Skeletal muscle tissue (tissue), 4 donors: ENCODE data around the gene SEPTIN2. TPM values are rescaled to one million over a fixed set of nuclear protein-coding genes. Genes with fewer than 3 reads are reported as not detected.
"Not testable (repeated sequence)": the region's sequence is repeated elsewhere in the genome, so short reads cannot be mapped to it uniquely, and the experiment has no call there.

Experiments
- H3K27ac ChIP-seq: one replicate; pipeline ENCODE4 v1.7.0; 2013; ENCODE audit warnings: mild to moderate bottlenecking, low read depth, low read length, inconsistent platforms
- H3K27me3 ChIP-seq, 3 donors: one replicate each; pipeline ENCODE4 v1.7.0; 2013; ENCODE audit warnings: low read length in 3 of 3; ENCODE audit not compliant: control insufficient read depth in 3 of 3, insufficient read depth in 3 of 3
- H3K36me3 ChIP-seq, 3 donors: one replicate each; pipeline ENCODE4 v1.7.0; 2013; ENCODE audit warnings: low read length in 3 of 3; ENCODE audit not compliant: control insufficient read depth in 3 of 3, insufficient read depth in 3 of 3
- H3K4me1 ChIP-seq, 3 donors: one replicate each; pipeline ENCODE4 v1.7.0; 2013; ENCODE audit warnings: low read length in 3 of 3, mild to moderate bottlenecking in 3 of 3; ENCODE audit not compliant: control insufficient read depth in 3 of 3, insufficient read depth in 3 of 3
- H3K4me3 ChIP-seq, 3 donors: one replicate each; pipeline ENCODE4 v1.7.0; 2013; ENCODE audit warnings: low read length in 3 of 3
- H3K9ac ChIP-seq, 3 donors: one replicate each; pipeline ENCODE4 v1.7.0; 2013; ENCODE audit warnings: low read length in 3 of 3, mild to moderate bottlenecking in 3 of 3, moderate library complexity in 2 of 3, low read depth in 1 of 3
- H3K9me3 ChIP-seq, 3 donors: one replicate each; pipeline ENCODE4 v1.7.0; 2013; ENCODE audit warnings: low read length in 3 of 3; ENCODE audit not compliant: control insufficient read depth in 3 of 3
- total RNA-seq: library from RNA; depleted of rRNA; stranded (reverse); fragments of >200 nt; gene quantifications from one replicate; pipeline ENCODE4 v1.2.3, GENCODE V29; 2014
- donor health status: Osteomylitis.

SEPTIN2 gene
- total RNA-seq, 1 donor from 2014 or later, result 291 TPM

DNA sequence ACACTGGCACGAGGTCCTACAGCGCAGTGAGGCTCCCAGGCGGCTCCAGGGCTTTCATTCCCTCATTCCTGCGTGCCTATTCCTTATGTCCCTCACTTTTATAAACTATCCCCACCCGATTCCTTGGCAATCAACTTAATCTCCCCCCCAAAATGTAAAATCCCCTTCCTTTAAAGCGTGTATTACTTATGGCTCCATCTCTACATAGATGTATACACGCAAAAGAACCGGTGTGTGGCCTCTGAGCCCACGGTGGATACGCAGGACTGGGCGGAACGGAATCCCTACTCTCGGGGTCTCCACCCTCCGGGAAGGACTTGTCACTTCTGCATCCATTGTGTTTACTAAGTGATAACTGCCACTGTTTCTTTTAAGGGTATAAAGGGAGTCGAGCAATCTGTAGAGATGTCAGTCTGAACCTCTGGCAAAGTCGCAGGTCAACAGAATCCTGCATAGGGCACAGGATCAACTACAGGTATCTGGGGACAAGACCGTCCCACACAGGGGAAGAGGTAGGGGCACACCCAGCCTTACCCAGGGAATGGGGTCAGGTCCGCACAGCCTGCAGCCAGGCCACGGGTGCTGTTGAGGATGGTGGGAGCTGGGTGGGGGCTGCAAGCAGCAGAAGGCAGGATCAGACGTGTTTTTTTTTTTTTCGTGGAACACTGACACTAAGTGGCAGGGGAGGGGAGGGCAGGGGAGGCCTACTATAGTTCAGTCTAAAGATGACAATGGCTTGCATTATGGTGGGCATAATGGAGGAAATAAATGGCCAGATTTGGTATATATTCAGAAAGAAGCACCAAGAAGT is 42.3 kb upstream of the SEPTIN2 start:
- peak overlapping the region; percentile 69 to 78 (median 69) for H3K9ac ChIP-seq
- peaks cover 35 to 51% (median 38%) of the 10 kb centered on the region in 3 donors for H3K4me1 ChIP-seq
- peaks cover 0 to 2% (median 0%) of the 10 kb centered on the region in 3 donors for H3K36me3 ChIP-seq
- peak overlapping the region; percentile 68 to 83 (median 73) for H3K4me3 ChIP-seq
- H3K27ac ChIP-seq, result peak overlapping the region; percentile 55
- no peaks in the 10 kb centered on the region for H3K27me3 ChIP-seq
- no peaks in the 10 kb centered on the region for H3K9me3 ChIP-seq

DNA sequence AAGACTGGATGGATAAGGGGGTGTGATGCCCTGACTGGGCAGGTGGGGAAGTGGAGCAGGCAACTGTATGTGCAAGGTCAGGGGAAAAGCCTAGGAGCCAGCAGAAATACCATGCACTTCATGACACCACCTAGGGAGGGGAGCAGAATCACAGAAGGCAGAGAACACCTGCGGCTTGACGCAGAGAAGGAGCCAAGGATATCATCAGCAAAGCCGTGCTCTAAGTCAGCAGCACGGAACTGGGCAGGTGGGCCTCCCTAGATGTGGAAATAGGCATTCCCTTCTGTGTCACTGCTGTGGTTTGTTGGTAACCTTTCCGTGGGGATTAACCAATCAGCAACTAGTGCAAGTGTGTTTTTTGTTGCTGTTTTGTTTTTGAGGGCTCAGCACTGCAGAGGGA is 41.6 kb upstream of the SEPTIN2 start:
- Histone ChIP-seq H3K36me3 (no peaks in the 10 kb centered on the region), H3K9me3 (no peaks in the 10 kb centered on the region), H3K27ac (no peak overlapping the region), H3K4me1 (peaks cover 33 to 45% (median 33%) of the 10 kb centered on the region in 3 donors), H3K27me3 (no peaks in the 10 kb centered on the region), H3K4me3 (no peak overlapping the region), H3K9ac (no peak overlapping the region)

DNA sequence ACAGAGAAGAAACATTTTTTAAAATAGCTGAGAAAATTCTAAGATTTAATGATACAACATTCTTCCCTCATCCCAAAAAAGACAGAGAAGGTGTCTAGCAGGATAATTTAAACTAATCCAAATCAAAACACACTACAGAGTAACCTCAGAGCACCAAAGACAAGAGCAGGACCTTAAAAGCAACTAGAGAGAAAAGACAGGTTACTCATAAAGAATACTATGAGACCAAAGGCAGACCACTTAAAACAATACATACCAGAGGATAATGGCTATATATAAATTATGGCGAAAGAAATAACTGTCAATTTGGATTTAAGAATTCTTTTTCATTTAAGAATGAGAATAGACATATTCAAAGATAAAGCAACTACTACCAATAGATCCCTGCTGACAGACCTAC is 40.2 kb upstream of the SEPTIN2 start:
- Histone ChIP-seq H3K9me3 (no peaks in the 10 kb centered on the region), H3K9ac (no peak overlapping the region), H3K4me3 (no peak overlapping the region), H3K4me1 (peaks cover 22 to 38% (median 25%) of the 10 kb centered on the region in 3 donors), H3K27me3 (no peaks in the 10 kb centered on the region), H3K27ac (no peak overlapping the region), H3K36me3 (no peaks in the 10 kb centered on the region)

DNA sequence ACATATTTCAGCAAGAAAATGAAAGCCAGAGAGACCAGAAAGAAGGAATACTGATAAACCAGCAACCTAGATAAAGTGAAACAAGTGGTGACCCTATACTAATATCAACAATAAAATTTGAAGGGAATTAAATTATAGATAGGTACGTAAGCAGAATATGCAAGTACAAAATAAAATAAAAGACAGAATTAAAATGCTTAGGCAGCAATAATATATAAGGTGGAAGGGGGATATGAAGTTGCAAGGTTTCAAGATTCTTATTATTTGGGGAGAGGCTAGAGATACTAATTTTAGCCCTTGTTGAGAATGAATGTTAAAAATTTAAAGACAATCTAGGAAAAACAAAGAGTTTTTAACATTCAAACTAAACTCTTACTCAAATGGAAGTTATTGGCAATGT is 39.8 kb upstream of the SEPTIN2 start:
- no peaks in the 10 kb centered on the region for H3K27me3 ChIP-seq
- no peaks in the 10 kb centered on the region for H3K9me3 ChIP-seq
- H3K4me3 ChIP-seq, result no peak overlapping the region
- H3K36me3 ChIP-seq, result no peaks in the 10 kb centered on the region
- H3K4me1 ChIP-seq, result peaks cover 18 to 34% (median 21%) of the 10 kb centered on the region in 3 donors
- H3K27ac ChIP-seq, result no peak overlapping the region
- H3K9ac ChIP-seq, result no peak overlapping the region

DNA sequence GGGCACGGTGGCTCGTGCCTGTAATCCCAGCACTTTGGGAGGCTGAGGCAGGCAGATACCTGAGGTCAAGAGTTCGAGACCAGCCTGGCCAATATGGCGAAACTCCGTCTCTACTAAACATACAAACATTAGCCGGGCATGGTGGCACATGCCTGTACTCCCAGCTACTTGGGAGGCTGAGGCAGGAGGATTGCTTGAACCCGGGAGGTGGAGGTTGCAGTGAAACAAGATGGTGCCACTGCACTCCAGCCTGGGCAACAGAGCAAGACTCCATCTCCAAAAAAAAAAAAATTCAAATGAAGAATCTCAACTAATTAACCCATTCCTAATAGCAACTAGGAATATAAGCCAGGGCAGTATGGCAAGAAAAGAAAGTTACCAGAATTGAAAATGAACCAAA is 37.4 kb upstream of the SEPTIN2 start:
- H3K4me1 ChIP-seq, result peaks cover 7 to 21% (median 8%) of the 10 kb centered on the region in 3 donors
- not testable (repeated sequence) for H3K27ac ChIP-seq, H3K9me3 ChIP-seq, H3K36me3 ChIP-seq, H3K4me3 ChIP-seq, H3K9ac ChIP-seq, H3K27me3 ChIP-seq

DNA sequence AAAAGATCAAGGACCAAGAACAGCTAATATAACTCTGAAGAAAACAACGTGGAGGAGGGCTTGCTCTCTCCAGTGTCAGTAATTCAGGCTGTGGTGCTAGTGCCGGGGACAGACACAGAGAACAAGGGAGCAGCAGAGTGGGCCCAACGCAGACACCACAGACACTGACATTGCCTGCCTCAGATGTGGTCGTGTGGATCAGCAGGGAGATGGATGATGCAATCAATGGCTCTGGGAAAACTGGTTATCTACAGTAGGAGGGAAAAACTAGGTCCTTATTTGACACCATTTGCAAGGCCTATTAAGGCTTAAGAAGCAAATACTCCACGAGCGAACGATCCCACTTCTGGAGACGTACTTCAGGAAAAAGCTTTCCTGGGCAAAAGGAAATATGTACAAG is 36.3 kb upstream of the SEPTIN2 start:
- Histone ChIP-seq H3K4me1 (peaks cover 2 to 10% (median 5%) of the 10 kb centered on the region in 3 donors), H3K36me3 (no peaks in the 10 kb centered on the region), H3K27me3 (no peaks in the 10 kb centered on the region), H3K9me3 (no peaks in the 10 kb centered on the region), H3K9ac (no peak overlapping the region), H3K4me3 (no peak overlapping the region), H3K27ac (no peak overlapping the region)

DNA sequence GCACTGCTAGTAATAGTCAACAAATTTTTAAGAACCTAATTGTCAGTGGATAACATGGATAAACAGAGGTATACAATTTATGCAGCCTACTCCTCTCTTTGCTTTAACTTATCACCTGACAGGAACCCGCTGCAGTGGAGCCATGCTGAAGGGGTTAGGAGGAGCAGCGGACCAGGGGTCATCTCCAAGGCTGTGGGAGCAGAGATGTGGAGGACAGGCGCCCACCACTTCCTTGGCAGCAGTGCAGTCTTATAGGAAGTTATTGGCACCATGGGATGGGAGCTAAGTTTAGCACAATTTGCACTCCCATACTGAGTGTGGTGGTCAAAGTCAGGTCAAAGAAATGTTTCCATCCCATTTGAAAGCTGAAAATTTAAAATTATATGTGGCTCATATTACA is 35.9 kb upstream of the SEPTIN2 start:
- no peak overlapping the region for H3K4me3 ChIP-seq
- H3K27me3 ChIP-seq, result no peaks in the 10 kb centered on the region
- no peaks in the 10 kb centered on the region for H3K9me3 ChIP-seq
- no peaks in the 10 kb centered on the region for H3K36me3 ChIP-seq
- H3K4me1 ChIP-seq, result peaks cover 2 to 7% (median 5%) of the 10 kb centered on the region in 3 donors
- H3K9ac ChIP-seq, result no peak overlapping the region
- H3K27ac ChIP-seq, result no peak overlapping the region

DNA sequence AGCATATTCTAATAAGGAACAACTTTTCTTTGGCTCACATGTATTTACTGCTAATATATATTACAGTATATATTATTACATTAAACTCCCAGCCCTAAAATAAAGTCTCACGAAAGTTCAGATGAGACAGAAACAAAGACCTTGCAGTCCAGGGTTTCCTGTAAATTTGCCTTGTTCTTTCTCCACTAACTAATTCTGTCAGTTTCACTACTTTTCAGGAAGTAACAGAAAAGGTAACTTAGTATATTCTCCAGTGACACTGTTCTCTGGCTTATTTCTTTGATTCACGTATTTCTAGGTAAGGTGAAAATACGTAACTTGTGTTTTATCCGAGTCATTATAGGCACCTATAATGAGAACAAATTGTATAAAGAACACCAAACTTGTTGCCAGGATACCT is 35.4 kb upstream of the SEPTIN2 start:
- Histone ChIP-seq H3K27ac (no peak overlapping the region), H3K4me3 (no peak overlapping the region), H3K36me3 (no peaks in the 10 kb centered on the region), H3K4me1 (peaks cover 2 to 7% (median 5%) of the 10 kb centered on the region in 3 donors), H3K9me3 (no peaks in the 10 kb centered on the region), H3K9ac (peak overlapping the region in 1 of 3 donors; percentile 14), H3K27me3 (no peaks in the 10 kb centered on the region)

DNA sequence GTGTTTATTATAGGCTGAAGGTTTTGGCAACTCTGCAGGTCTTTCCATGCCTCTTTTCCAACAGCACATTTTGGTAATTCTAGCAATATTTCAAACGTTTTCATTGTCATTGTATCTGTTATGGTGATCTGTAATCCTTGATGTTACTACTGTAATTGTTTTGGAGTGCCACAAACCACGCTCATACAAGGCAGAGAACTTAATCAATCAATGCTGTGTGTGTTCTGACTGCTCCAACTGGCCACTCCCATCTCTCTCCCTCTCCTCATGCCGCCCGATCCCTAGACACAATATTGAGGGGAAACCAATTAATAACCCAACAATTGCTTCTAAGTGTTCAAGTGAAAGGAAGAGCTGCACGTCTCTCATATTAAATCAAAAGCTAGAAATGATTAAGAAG is 33.2 kb upstream of the SEPTIN2 start:
- Histone ChIP-seq H3K4me3 (no peak overlapping the region), H3K36me3 (no peaks in the 10 kb centered on the region), H3K27ac (no peak overlapping the region), H3K9ac (no peak overlapping the region), H3K4me1 (peaks cover 2 to 7% (median 5%) of the 10 kb centered on the region in 3 donors), H3K9me3 (no peaks in the 10 kb centered on the region), H3K27me3 (no peaks in the 10 kb centered on the region)

DNA sequence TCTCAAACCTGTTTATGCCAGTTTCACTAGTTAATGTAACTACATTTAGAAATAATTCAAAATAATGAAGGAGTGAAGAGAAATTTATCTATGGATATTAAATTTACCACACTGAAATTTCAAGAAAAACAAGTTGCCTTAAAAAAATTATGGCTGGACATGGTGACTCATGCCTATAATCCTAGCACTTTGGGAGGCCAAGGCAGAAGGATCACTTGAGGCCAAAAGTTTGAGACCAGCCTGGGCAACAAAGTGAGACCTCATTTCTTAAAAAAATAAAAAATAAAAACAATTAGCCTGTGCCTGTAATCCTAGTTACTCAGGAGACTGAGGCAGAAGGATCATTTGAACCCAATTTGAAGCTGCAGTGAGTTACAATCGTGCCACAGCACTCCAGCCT is 30.1 kb upstream of the SEPTIN2 start:
- Histone ChIP-seq H3K4me3 (no peak overlapping the region), H3K27ac (no peak overlapping the region), H3K9me3 (no peaks in the 10 kb centered on the region), H3K4me1 (peaks cover 0 to 6% (median 4%) of the 10 kb centered on the region in 3 donors), H3K9ac (no peak overlapping the region), H3K36me3 (no peaks in the 10 kb centered on the region), H3K27me3 (no peaks in the 10 kb centered on the region)
